Endothelial cell of umbilical vein (primary cell): Measurements from ENCODE around the gene ST6GALNAC6.

Experiments
- EZH2 ChIP-seq: IDR thresholded peaks from 2 replicates; pipeline ENCODE4 v1.6.1; 2012; ENCODE audit warnings: borderline replicate concordance, low read depth, mild to moderate bottlenecking, moderate library complexity, low read length, inconsistent platforms; ENCODE audit not compliant: severe bottlenecking
- POLR2A ChIP-seq: IDR thresholded peaks from 2 replicates; pipeline ENCODE4 v1.6.1; 2012; ENCODE audit warnings: low read depth, mild to moderate bottlenecking, control low read depth, low read length
- POLR2AphosphoS5 ChIP-seq: IDR thresholded peaks from 2 replicates; pipeline ENCODE4 v1.6.1; 2012; ENCODE audit warnings: low read depth, mild to moderate bottlenecking, control low read depth, low read length, moderate library complexity; ENCODE audit not compliant: insufficient read depth
- TF ChIP-seq, protein P1 (sequence below), 2 donors: IDR thresholded peaks; 1 replicate in 1 of 2; 2 replicates in 1 of 2; pipeline ENCODE4 v1.5.1; 2011; ENCODE audit warnings: low read length in 2 of 2, mild to moderate bottlenecking in 2 of 2, moderate library complexity in 2 of 2, control low read depth in 1 of 2, inconsistent platforms in 1 of 2, low read depth in 1 of 2; ENCODE audit not compliant: insufficient read depth in 1 of 2; ENCODE audit errors: extremely low read depth in 1 of 2
- TF ChIP-seq, protein P2 (sequence below): IDR thresholded peaks from 2 replicates; pipeline ENCODE4 v1.6.1; 2011; ENCODE audit not compliant: insufficient read depth, insufficient read length

DNA sequence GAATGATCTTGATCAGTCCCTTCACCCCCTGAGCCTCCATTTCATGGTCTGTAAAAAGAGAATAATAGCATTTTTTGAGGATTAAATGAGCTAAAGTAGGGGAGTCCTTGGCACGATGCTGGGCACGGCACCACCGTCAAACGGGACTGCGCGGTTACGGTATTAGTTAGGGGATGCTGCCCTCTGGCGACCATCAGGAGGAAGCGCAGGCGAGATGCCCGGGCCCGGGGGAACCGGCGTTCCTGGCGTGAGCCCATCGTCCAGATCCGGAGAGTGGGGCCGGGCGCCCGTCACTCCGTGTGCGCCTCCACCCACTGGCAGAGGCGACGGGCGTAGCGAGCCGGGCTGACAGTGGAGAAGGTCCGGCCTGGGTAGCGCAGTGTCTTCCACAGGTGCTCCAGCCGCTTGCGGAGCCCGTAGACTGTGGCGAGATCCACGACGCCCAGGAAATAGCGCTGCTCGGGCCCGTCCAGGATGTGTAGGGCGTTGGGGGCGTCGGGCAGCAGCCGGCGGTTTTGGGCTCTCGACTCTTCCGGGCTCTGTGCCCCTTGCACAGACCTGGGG lies 22.2 kb upstream of the ST6GALNAC6 start:
- TF ChIP-seq, protein P1, sequence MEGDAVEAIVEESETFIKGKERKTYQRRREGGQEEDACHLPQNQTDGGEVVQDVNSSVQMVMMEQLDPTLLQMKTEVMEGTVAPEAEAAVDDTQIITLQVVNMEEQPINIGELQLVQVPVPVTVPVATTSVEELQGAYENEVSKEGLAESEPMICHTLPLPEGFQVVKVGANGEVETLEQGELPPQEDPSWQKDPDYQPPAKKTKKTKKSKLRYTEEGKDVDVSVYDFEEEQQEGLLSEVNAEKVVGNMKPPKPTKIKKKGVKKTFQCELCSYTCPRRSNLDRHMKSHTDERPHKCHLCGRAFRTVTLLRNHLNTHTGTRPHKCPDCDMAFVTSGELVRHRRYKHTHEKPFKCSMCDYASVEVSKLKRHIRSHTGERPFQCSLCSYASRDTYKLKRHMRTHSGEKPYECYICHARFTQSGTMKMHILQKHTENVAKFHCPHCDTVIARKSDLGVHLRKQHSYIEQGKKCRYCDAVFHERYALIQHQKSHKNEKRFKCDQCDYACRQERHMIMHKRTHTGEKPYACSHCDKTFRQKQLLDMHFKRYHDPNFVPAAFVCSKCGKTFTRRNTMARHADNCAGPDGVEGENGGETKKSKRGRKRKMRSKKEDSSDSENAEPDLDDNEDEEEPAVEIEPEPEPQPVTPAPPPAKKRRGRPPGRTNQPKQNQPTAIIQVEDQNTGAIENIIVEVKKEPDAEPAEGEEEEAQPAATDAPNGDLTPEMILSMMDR (IDR thresholded peaks at IDR 0.05; ENCODE audit: extremely low read depth in 1 of 2, insufficient read depth in 1 of 2, low read depth in 1 of 2, low read length in 2 of 2), result peak; percentile 94 to 95
- no peak for TF ChIP-seq POLR2AphosphoS5
- TF ChIP-seq, protein P2, sequence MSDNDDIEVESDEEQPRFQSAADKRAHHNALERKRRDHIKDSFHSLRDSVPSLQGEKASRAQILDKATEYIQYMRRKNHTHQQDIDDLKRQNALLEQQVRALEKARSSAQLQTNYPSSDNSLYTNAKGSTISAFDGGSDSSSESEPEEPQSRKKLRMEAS, result no peak
- TF ChIP-seq POLR2A, result no peak
- TF ChIP-seq EZH2, result no peak
